Measurements from ENCODE around the gene ADH1A.

GRCh38 chr4:99281261-99281660 is 9.5 kb downstream of the ADH1A start:
- TF ChIP-seq EP300 (IDR thresholded peaks at IDR 0.05) (no peak), CTCF (IDR thresholded peaks at IDR 0.05) (no peak), POLR2A (IDR thresholded peaks at IDR 0.05) (no peak)

All from sigmoid colon (tissue), 4 donors.